Endothelial cell of umbilical vein (primary cell): ENCODE results near the gene ZMIZ1. TPM values are rescaled to one million over a fixed set of nuclear protein-coding genes. Genes with fewer than 3 reads are reported as not detected.

Source experiments
- BruUV-seq: library from RNA; stranded (reverse); fragments of 400-500 nt; replicated peaks from 2 replicates; lab custom pipeline; 2021; lab: Mats Ljungman, UMichigan
- CTCF ChIA-PET: fragments of 300-600, 350-600 bp; sonication (Branson Sonifier 250); formaldehyde crosslinking; loops from one replicate; lab custom pipeline; 2021; ENCODE audit warnings: antibody characterized with exemption, inconsistent platforms; lab: Charles Lee
- POLR2A ChIA-PET: fragments of 300-600, 350-600 bp; sonication (Branson Sonifier 250); formaldehyde crosslinking; loops from one replicate; lab custom pipeline; 2021; ENCODE audit warnings: antibody characterized with exemption, inconsistent platforms; lab: Charles Lee
- DNase-seq: peaks from one replicate; pipeline ENCODE4 v3.0.0-alpha.2; 2011; ENCODE audit warnings: low read depth, low spot score
- FAIRE-seq: peaks from 2 replicates; lab custom pipeline; 2011; peaks lifted over from hg19 to GRCh38; lab: Jason Lieb, UNC
- H2AFZ ChIP-seq: 2 replicates; pipeline ENCODE4 v1.6.0; 2012; ENCODE audit warnings: low read depth, low read length, control low read depth, inconsistent platforms
- H3K27ac ChIP-seq: 2 replicates; pipeline ENCODE4 v1.5.1; 2011; ENCODE audit warnings: low read depth, mild to moderate bottlenecking, control low read depth, low read length, moderate library complexity; ENCODE audit not compliant: insufficient read depth
- H3K27me3 ChIP-seq, 2 experiments: 2 replicates each; pipeline versions ENCODE4 v1.6.0 to v1.6.1; 2011; ENCODE audit warnings: low read length in 2 of 2, mixed read lengths in 1 of 2; ENCODE audit not compliant: control insufficient read depth in 2 of 2, insufficient read depth in 2 of 2
- H3K36me3 ChIP-seq, 2 experiments: 2 replicates in 1 of 2; 3 replicates in 1 of 2; pipeline ENCODE4 v1.5.1; 2011; ENCODE audit warnings: low read length in 2 of 2, mild to moderate bottlenecking in 1 of 2, moderate library complexity in 1 of 2; ENCODE audit not compliant: control insufficient read depth in 2 of 2, insufficient read depth in 2 of 2; ENCODE audit errors: extremely low read depth in 1 of 2
- H3K4me1 ChIP-seq: 3 replicates; pipeline ENCODE4 v1.5.1; 2011; ENCODE audit warnings: mild to moderate bottlenecking, low read length; ENCODE audit not compliant: control insufficient read depth, insufficient read depth; ENCODE audit errors: extremely low read depth
- H3K4me2 ChIP-seq: 2 replicates; pipeline ENCODE4 v1.6.1; 2011; ENCODE audit warnings: low read length, control low read depth, mixed read lengths; ENCODE audit not compliant: insufficient read depth
- H3K4me3 ChIP-seq, 3 experiments: fragments of 200-600 bp in 1 of 3; sonication (generic), shearing (Covaris generic) in 1 of 3; replicated peaks in 1 of 3; 2 replicates each; pipeline ENCODE4 v1.5.1; 2011 to 2016; ENCODE audit warnings: control low read depth in 3 of 3, low read length in 3 of 3, mild to moderate bottlenecking in 2 of 3, inconsistent platforms in 1 of 3, low read depth in 1 of 3, moderate library complexity in 1 of 3; ENCODE audit not compliant: insufficient read depth in 1 of 3
- H3K79me2 ChIP-seq: 2 replicates; pipeline ENCODE4 v1.6.0; 2012; ENCODE audit warnings: low read length, inconsistent platforms; ENCODE audit not compliant: control insufficient read depth, insufficient read depth
- H3K9ac ChIP-seq: replicated peaks from 2 replicates; pipeline ENCODE3; 2011; ENCODE audit warnings: low read length, control low read depth; ENCODE audit not compliant: insufficient read depth; ENCODE audit errors: extremely low read depth
- H3K9me1 ChIP-seq: replicated peaks from 3 replicates; pipeline ENCODE4 v1.6.0; 2011; ENCODE audit warnings: mild to moderate bottlenecking, low read length; ENCODE audit not compliant: control insufficient read depth, insufficient read depth; ENCODE audit errors: extremely low read depth
- H3K9me3 ChIP-seq: replicated peaks from 2 replicates; pipeline ENCODE4 v1.5.1; 2012; ENCODE audit warnings: low read length, inconsistent platforms; ENCODE audit not compliant: control insufficient read depth, insufficient read depth
- H4K20me1 ChIP-seq: replicated peaks from 2 replicates; pipeline ENCODE3; 2011; ENCODE audit warnings: mild to moderate bottlenecking, low read length; ENCODE audit not compliant: control insufficient read depth, insufficient read depth; ENCODE audit errors: extremely low read depth
- CTCF ChIP-seq, 2 donors: IDR thresholded peaks; 1 replicate in 1 of 2; 2 replicates in 1 of 2; pipeline ENCODE4 v1.5.1; 2011; ENCODE audit warnings: low read length in 2 of 2, mild to moderate bottlenecking in 2 of 2, moderate library complexity in 2 of 2, control low read depth in 1 of 2, inconsistent platforms in 1 of 2, low read depth in 1 of 2; ENCODE audit not compliant: insufficient read depth in 1 of 2; ENCODE audit errors: extremely low read depth in 1 of 2
- EZH2 ChIP-seq: IDR thresholded peaks from 2 replicates; pipeline ENCODE4 v1.6.1; 2012; ENCODE audit warnings: borderline replicate concordance, low read depth, mild to moderate bottlenecking, moderate library complexity, low read length, inconsistent platforms; ENCODE audit not compliant: severe bottlenecking
- FOS ChIP-seq: IDR thresholded peaks from 2 replicates; pipeline ENCODE4 v1.6.1; 2011; ENCODE audit warnings: mild to moderate bottlenecking, low read length, moderate library complexity, borderline replicate concordance; ENCODE audit not compliant: insufficient read depth
- GATA2 ChIP-seq: IDR thresholded peaks from 2 replicates; pipeline ENCODE4 v1.7.0; 2011; ENCODE audit warnings: low read depth, mild to moderate bottlenecking, moderate library complexity, mixed read lengths, low read length; ENCODE audit not compliant: insufficient read length, insufficient read depth
- JUN ChIP-seq: IDR thresholded peaks from 2 replicates; pipeline ENCODE4 v1.6.1; 2011; ENCODE audit warnings: borderline replicate concordance, low read depth; ENCODE audit not compliant: insufficient read length, insufficient read depth
- MYC ChIP-seq: IDR thresholded peaks from one replicate; pipeline ENCODE4 v1.6.1; 2011; ENCODE audit warnings: mild to moderate bottlenecking, low read depth, low read length
- POLR2A ChIP-seq: IDR thresholded peaks from 2 replicates; pipeline ENCODE4 v1.6.1; 2012; ENCODE audit warnings: low read depth, mild to moderate bottlenecking, control low read depth, low read length
- POLR2AphosphoS5 ChIP-seq: IDR thresholded peaks from 2 replicates; pipeline ENCODE4 v1.6.1; 2012; ENCODE audit warnings: low read depth, mild to moderate bottlenecking, control low read depth, low read length, moderate library complexity; ENCODE audit not compliant: insufficient read depth
- dilution Hi-C: fragments of 300-500 bp; cut with MboI; formaldehyde crosslinking; loops from one replicate; pipeline ENCODE4 v1.15.0; 2019; ENCODE audit warnings: low sequenced_read_pairs; ENCODE audit not compliant: extremely low pct_ligation_motif_present
- intact Hi-C: fragments of 100-400 bp; cut with micrococcal nuclease; formaldehyde crosslinking; loops from one replicate; pipeline ENCODE4 v1.10.0; 2022
- polyA plus RNA-seq, 4 experiments: library from polyadenylated mRNA; depleted of rRNA in 3 of 4; stranded (reverse) in 3 of 4; unstranded in 1 of 4; fragments of >200 nt; gene quantifications; 2 replicates each; pipeline versions ENCODE4 v1.2.1 to v1.2.3, GENCODE V29; 2011 to 2012; ENCODE audit warnings: missing spikeins in 1 of 4
- total RNA-seq: library from RNA; stranded (reverse); gene quantifications from 2 replicates; pipeline ENCODE4 v1.2.3, GENCODE V29; 2021
- TF ChIP-seq, protein P1 (sequence below): IDR thresholded peaks from 2 replicates; pipeline ENCODE4 v1.6.1; 2011; ENCODE audit not compliant: insufficient read depth, insufficient read length

ZMIZ1 gene
- total and polyA plus RNA-seq, 2 donors (not counting 3 experiments of a cell fraction or from before 2014, with no cell fraction given), result 12.5 to 46.7 TPM

- Histone ChIP-seq H3K9me3 (no peaks in the 10 kb centered on the region), H3K4me1 (peaks cover 17% of the 10 kb centered on the region), H3K79me2 (no peaks in the 10 kb centered on the region), H3K9me1 (no peaks in the 10 kb centered on the region), H2AFZ (no peak overlapping the region), H4K20me1 (no peaks in the 10 kb centered on the region), H3K27me3 (no peaks in the 10 kb centered on the region), H3K4me3 (no peak overlapping the region), H3K4me2 (no peak overlapping the region), H3K36me3 (peaks cover 0 to 15% of the 10 kb centered on the region in 2 experiments), H3K9ac (no peak overlapping the region), H3K27ac (no peak overlapping the region)
- DNase-seq, result no peak
- TF ChIP-seq JUN, result no peak
- no peak for TF ChIP-seq FOS
- TF ChIP-seq, protein P1, sequence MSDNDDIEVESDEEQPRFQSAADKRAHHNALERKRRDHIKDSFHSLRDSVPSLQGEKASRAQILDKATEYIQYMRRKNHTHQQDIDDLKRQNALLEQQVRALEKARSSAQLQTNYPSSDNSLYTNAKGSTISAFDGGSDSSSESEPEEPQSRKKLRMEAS, result no peak
- no peak for TF ChIP-seq EZH2
- no peak for TF ChIP-seq MYC
- no peak for TF ChIP-seq POLR2A
- no peak for TF ChIP-seq CTCF (IDR thresholded peaks at IDR 0.05; ENCODE audit: extremely low read depth in 1 of 2, insufficient read depth in 1 of 2, low read depth in 1 of 2, low read length in 2 of 2)
- TF ChIP-seq GATA2, result no peak
- no peak for TF ChIP-seq POLR2AphosphoS5
- no TSS peak for BruUV-seq
- ChIA-PET CTCF (interaction anchor here (1.4 kb wide), 1 partner anchor 8 kb away, joined by 5 read pairs; no protein-coding TSS in a partner anchor), POLR2A (no interaction called here)
- peak; percentile 52 for FAIRE-seq
- intact Hi-C loops, result no loop called here
- dilution Hi-C loops, result no loop called here
Observed at GRCh38 chr10:79284158-79284871, 215.5 kb downstream of the ZMIZ1 start.
